Heart left ventricle (tissue), 16 donors: ENCODE measurements around the gene CPNE5. TPM values are rescaled to one million over a fixed set of nuclear protein-coding genes. Genes with fewer than 3 reads are reported as not detected.

Source experiments
- ATAC-seq, 4 donors: fragments of 200-7000 bp; cut with Tn5 transposase; one replicate each; pipeline ENCODE4 v1.9.1; 2020 to 2022; ENCODE audit warnings: moderate library complexity in 4 of 4, mild to moderate bottlenecking in 3 of 4, moderate number of reproducible peaks in 1 of 4
- DNase-seq, 5 donors: peaks; one replicate each; pipeline ENCODE4 v3.0.0-alpha.2; 2020
- H3K27ac ChIP-seq, 12 donors: fragments of 200-600 bp; sonication (generic) in 4 of 12; one replicate each; pipeline versions ENCODE4 v1.5.0 to v1.8.0; 2016 to 2022; ENCODE audit warnings: mild to moderate bottlenecking in 2 of 12
- H3K27me3 ChIP-seq, 9 donors: fragments of 200-600 bp; sonication (generic) in 2 of 9; one replicate each; pipeline versions ENCODE4 v1.5.1 to v1.8.0; 2016 to 2022; ENCODE audit warnings: mild to moderate bottlenecking in 3 of 9
- H3K36me3 ChIP-seq, 9 donors: fragments of 200-600 bp; sonication (generic) in 2 of 9; one replicate each; pipeline versions ENCODE4 v1.5.0 to v1.8.0; 2018 to 2022; ENCODE audit warnings: mild to moderate bottlenecking in 2 of 9
- H3K4me1 ChIP-seq, 12 donors: fragments of 200-600 bp; sonication (generic) in 4 of 12; one replicate each; pipeline versions ENCODE4 v1.5.0 to v1.8.0; 2016 to 2022; ENCODE audit warnings: mild to moderate bottlenecking in 3 of 12
- H3K4me3 ChIP-seq, 12 donors: fragments of 200-600 bp; sonication (generic) in 4 of 12; one replicate each; pipeline versions ENCODE4 v1.5.0 to v1.8.0; 2017 to 2022; ENCODE audit warnings: mild to moderate bottlenecking in 9 of 12, moderate library complexity in 4 of 12
- H3K9me3 ChIP-seq, 12 donors: fragments of 200-600 bp; sonication (generic) in 4 of 12; one replicate each; pipeline versions ENCODE4 v1.5.0 to v1.8.0; 2016 to 2022; ENCODE audit warnings: mild to moderate bottlenecking in 1 of 12
- POLR2A ChIP-seq, 2 donors: fragments of 450-650 bp; IDR thresholded peaks; one replicate each; pipeline ENCODE4 v1.6.1; 2017; ENCODE audit warnings: antibody characterized with exemption in 2 of 2, mild to moderate bottlenecking in 2 of 2, moderate library complexity in 2 of 2
- WGBS, 4 donors: extraction: QIAGEN DNeasy Blood & Tissue Kit in 2 of 4; methylation state at CpG; one replicate each; pipeline versions ENCODE4 v1.1.5 to v1.1.7; 2013 to 2018; 5-methylcytosine and 5-hydroxymethylcytosine counted together
- intact Hi-C, 10 donors: fragments of 100-400 bp; cut with DNase I; formaldehyde crosslinking; loops; one replicate each; pipeline versions ENCODE4 v1.11.1 to v1.14.2; 2022
- polyA plus RNA-seq, 2 donors: library from polyadenylated mRNA; stranded (reverse); fragments of 200-250 nt; gene quantifications; one replicate each; pipeline ENCODE4 v1.2.3, GENCODE V29; 2013
- total RNA-seq, 9 donors: library from RNA; depleted of rRNA in 2 of 9; stranded (reverse); fragments of >200 nt in 2 of 9; fragmentation: NEBNext Ultra II Directional in 3 of 9; extraction: Animal tissue kit (Norgen Biotek cat#: 25700) in 3 of 9; gene quantifications; one replicate each; pipeline versions ENCODE4 v1.1.0 to v1.2.4, GENCODE V29; 2016 to 2023
- TF ChIP-seq, protein P1 (sequence below), 12 donors: fragments of 200-600 bp; sonication (generic) in 4 of 12; IDR thresholded peaks; one replicate each; pipeline versions ENCODE4 v1.5.0 to v1.8.0; 2018 to 2022; ENCODE audit warnings: antibody characterized with exemption in 12 of 12, mild to moderate bottlenecking in 5 of 12
- donor health status: ischemic (EF 13 %, LVEDD 7.1; RV severe dilation, severe dysfunction).
- donor health status: healthy with polysubstance abuse.
- donor health status: DM: no; HTN: yes; CAD: no.
- donor health status: DM: no; HTN: no; CAD: no.
- donor health status: ischemic (EF 25% LVEDD 6.9; RV normal size, moderate dysfunction).
- donor health status: ischemic (EF 25% LVEDD 5.7; RV mildly dilated, moderate dysfunction).
- donor health status: healthy.
- donor health status: DM: yes; HTN: yes; CAD: no.
- donor health status: ischemic (EF 35%, LVEDD 5.7; RV mildly dilated, moderate dysfunction).
- donor health status: nonischemic (EF 11% LVEDD 7.7; RV severe dilation, severe dysfunction).
- donor health status: DM: yes; HTN: yes; CAD: no.
- donor health status: PGD.
- donor health status: ischemic (EF 29% LVEDD 5.4; RV normal size, mild dysfunction).
- donor health status: nonischemic (EF 23%, LVEDD 6.1; RV moderate dilation, normal function).

Gene CPNE5
- total and polyA plus RNA-seq, 11 donors: 4.0 to 111 (median 13.4) TPM

DNA sequence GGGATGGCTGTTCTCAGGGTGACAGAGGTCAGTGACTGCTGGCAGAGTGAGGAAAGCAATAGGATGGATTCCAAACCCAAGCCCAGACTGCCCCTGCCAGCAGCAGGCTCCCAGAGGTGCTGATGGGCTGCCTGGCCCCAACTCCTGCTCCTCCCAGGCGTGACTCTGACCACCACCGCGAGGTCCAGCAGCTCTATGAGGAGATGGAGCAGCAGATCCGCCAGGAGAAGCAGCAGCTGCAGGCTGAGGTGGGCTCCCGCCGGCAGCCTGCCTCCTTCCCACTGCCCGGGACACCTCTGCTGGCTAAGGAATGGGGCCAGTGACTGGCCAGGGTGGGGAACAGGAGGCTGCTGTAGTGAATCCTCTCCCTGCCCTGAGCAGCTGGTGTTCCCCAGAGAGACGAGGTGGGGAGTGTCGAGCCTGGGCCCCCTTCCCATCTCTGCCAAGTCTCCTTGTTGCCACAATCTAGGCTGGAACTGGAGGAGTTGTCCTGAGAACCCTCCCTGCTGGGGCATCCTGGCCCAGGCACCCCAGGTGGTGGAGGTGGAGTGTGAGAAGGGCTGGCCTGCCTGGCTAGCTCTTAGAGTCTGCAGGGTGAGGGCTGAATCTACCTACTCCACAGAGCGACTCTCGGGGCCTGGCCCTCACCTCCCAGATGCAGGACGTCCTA is 121.2 kb downstream of the CPNE5 start:
- H3K4me3 ChIP-seq: no peak overlapping the region
- no peaks in the 10 kb centered on the region for H3K27me3 ChIP-seq
- 80 to 83% (median 81%) methylated on average over 11 to 12 of the region's 12 CpGs for WGBS, 4 donors
- ATAC-seq: no peak
- DNase-seq: no peak
- no peaks in the 10 kb centered on the region for H3K36me3 ChIP-seq
- TF ChIP-seq, protein P1, sequence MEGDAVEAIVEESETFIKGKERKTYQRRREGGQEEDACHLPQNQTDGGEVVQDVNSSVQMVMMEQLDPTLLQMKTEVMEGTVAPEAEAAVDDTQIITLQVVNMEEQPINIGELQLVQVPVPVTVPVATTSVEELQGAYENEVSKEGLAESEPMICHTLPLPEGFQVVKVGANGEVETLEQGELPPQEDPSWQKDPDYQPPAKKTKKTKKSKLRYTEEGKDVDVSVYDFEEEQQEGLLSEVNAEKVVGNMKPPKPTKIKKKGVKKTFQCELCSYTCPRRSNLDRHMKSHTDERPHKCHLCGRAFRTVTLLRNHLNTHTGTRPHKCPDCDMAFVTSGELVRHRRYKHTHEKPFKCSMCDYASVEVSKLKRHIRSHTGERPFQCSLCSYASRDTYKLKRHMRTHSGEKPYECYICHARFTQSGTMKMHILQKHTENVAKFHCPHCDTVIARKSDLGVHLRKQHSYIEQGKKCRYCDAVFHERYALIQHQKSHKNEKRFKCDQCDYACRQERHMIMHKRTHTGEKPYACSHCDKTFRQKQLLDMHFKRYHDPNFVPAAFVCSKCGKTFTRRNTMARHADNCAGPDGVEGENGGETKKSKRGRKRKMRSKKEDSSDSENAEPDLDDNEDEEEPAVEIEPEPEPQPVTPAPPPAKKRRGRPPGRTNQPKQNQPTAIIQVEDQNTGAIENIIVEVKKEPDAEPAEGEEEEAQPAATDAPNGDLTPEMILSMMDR (IDR thresholded peaks at IDR 0.05): no peak
- TF ChIP-seq POLR2A (IDR thresholded peaks at IDR 0.05): no peak
- no peaks in the 10 kb centered on the region for H3K9me3 ChIP-seq
- intact Hi-C loops: no loop called here
- no peaks in the 10 kb centered on the region for H3K4me1 ChIP-seq
- no peak overlapping the region for H3K27ac ChIP-seq

DNA sequence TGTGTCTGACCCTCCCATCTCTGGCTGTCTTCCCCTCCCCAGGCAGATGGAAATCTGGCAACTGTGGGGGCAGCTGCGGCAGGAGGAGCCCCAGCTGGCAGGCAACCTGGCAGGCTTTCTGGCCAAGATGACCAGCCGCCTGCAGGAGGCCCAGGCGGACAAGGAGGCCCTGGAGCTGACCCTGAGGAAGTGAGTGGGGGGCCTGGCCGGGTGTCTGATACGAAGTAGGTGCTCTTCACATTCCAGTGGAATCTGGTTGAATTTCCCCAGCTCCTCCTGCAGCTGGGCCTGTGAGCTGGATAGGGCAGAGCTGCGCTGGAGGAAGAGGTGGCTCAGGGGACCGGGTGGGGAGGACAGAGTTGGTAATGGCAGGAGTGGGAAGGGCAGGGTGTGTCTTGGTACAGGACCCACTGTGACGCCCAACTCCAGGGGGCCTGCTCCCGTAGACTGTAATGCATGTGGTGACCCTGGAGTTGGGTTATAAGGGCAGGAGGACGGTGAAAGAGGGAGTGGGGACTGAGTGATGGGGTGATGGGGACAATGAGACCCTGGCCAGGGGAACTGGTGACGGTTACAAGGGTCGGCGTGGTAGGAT is 121.9 kb downstream of the CPNE5 start:
- TF ChIP-seq, protein P1 (IDR thresholded peaks at IDR 0.05): no peak
- no peak for TF ChIP-seq POLR2A (IDR thresholded peaks at IDR 0.05)
- Histone ChIP-seq H3K27ac (no peak overlapping the region), H3K9me3 (no peaks in the 10 kb centered on the region), H3K4me3 (no peak overlapping the region), H3K27me3 (no peaks in the 10 kb centered on the region), H3K4me1 (no peaks in the 10 kb centered on the region), H3K36me3 (no peaks in the 10 kb centered on the region)
- DNase-seq (no peak), ATAC-seq (no peak)
- 69 to 83% (median 74%) methylated on average over 13 of the region's 13 CpGs for WGBS, 4 donors
- intact Hi-C loops: no loop called here

- intact Hi-C loops: no loop called here
- no peaks in the 10 kb centered on the region for H3K27me3 ChIP-seq
- no peaks in the 10 kb centered on the region for H3K9me3 ChIP-seq
- DNase-seq (no peak), ATAC-seq (no peak)
- WGBS, 4 donors: 88 to 91% (median 90%) methylated on average over 8 of the region's 8 CpGs
- no peaks in the 10 kb centered on the region for H3K4me1 ChIP-seq
- no peaks in the 10 kb centered on the region for H3K36me3 ChIP-seq
- no peak overlapping the region for H3K27ac ChIP-seq
- TF ChIP-seq POLR2A (IDR thresholded peaks at IDR 0.05): no peak
- TF ChIP-seq, protein P1 (IDR thresholded peaks at IDR 0.05): no peak
- H3K4me3 ChIP-seq: no peak overlapping the region
Observed at GRCh38 chr6:36716476-36717093, 122.7 kb downstream of the CPNE5 start.

DNA sequence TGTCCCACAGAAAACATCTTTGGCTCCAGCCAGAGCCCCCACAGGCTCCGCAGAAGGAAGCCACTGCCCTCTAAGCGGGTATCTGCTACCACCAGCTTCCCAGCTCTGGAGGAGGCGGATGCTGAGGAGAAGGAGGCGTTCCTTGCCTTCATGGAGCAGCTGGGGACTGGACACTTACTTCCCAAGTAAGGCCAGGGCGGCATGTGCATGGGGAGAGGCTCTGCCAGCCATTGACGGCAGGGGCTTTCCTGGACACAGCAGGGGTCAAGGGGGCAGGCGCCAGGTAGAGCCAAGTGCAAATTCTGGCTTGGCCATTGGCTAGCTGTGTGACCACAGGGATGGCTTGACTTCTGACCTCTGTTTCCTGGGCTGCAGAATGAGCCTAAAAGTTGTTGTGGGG is 123.8 kb downstream of the CPNE5 start:
- intact Hi-C loops: no loop called here
- Histone ChIP-seq H3K9me3 (no peaks in the 10 kb centered on the region), H3K4me3 (no peak overlapping the region), H3K4me1 (no peaks in the 10 kb centered on the region), H3K27me3 (no peaks in the 10 kb centered on the region), H3K27ac (no peak overlapping the region), H3K36me3 (no peaks in the 10 kb centered on the region)
- ATAC-seq (no peak), DNase-seq (no peak)
- 81 to 92% (median 90%) methylated on average over 6 to 7 of the region's 7 CpGs for WGBS, 4 donors
- TF ChIP-seq, protein P1 (IDR thresholded peaks at IDR 0.05): no peak
- TF ChIP-seq POLR2A (IDR thresholded peaks at IDR 0.05): no peak
